Measurements from ENCODE around the gene PMM2. TPM values are rescaled to one million over a fixed set of nuclear protein-coding genes. Genes with fewer than 3 reads are reported as not detected.
"Not testable (repeated sequence)": the region's sequence is repeated elsewhere in the genome, so short reads cannot be mapped to it uniquely, and the experiment has no call there.

PMM2 gene
- polyA plus RNA-seq, 3 donors, result 16.5 to 25.2 (median 18.2) TPM

DNA sequence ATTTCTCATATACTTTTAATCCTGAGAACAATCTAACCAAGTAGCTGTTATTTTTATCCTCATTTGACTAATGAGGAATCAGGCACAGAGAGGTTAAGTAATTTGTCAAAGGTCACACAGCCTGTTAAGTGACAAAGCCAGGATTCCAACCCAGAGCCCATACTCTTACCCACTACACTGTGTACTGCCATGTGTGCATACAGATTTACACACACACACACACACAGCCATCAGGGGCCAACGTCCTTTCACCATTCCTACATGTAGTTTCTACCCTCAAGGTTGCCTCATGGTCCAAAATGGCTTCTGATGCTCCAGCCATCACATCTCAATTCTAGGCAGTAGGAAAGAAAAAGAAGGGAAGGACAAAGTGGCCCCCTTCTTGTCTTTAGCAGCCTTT is 22.3 kb upstream of the PMM2 start:
- WGBS, 3 donors, result 92 to 96% (median 94%) methylated on average over 1 of the region's 1 CpG
- no peak overlapping the region for H3K27ac ChIP-seq (ENCODE audit: low read depth, low read length)

DNA sequence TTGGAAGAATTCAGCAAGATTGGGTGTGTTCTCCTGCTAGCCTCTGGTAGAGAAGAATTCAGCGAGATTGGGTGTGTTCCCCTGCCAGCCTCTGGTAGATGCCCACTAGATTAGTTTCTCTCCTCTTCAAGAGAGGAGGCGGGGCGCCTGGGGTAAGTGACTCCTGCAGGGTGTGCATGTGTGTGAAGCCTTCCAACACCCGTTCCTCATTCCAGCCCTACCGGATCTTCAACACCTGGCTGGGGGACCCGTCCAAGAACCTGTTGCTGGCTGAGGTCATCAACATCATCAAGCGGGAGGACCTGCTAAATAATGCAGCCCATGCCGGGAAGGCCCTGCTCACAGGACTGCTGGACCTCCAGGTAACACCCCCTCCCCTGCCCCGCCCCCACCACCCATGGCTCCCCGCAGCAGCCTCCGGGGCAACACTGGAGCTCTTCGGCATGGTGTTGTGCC is 21.5 kb upstream of the PMM2 start:
- 73 to 86% (median 77%) methylated on average over 12 of the region's 12 CpGs for WGBS, 3 donors
- no peak overlapping the region for H3K27ac ChIP-seq (ENCODE audit: low read depth, low read length)

DNA sequence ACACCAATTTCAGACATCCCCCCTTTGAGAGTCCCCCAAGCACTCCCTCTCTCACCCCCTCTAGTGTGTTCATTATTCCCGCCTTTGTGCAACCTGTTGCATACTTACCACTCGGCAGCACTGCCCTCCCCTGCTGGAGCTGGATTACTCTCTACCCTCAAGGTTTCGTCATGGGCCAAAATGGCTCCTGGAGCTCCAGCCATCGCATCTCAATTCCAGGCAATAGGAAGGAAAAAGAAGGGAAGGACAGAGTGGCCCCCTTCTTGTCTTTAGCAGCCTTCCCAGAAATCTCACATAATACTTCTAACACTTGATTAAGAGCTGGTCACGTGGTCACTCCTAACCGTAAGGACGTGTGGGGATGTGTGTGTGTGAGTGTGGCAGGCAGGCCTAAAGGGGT is 20.4 kb upstream of the PMM2 start:
- WGBS, 3 donors, result 93 to 94% (median 94%) methylated on average over 7 of the region's 7 CpGs
- H3K27ac ChIP-seq (ENCODE audit: low read depth, low read length), result no peak overlapping the region

DNA sequence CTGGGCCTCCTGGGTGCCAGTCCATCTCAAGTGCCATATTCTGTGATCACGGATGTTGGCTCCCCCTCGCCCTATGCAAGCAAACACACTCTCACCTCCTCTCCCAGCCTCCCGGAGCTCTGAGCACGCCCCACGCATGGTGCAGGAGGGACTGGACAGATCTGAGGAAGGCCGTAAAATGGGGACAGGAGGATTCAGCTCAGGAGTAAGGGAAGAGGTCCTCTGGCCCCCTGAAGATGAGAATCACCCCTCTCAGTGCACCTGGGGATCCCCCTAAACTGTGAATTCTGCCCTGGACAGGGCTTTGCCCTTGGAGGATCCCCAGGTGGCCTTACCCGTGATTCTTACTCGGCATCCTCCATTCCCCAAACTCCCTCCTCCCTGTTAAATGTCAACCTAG is 15.8 kb upstream of the PMM2 start:
- 91 to 92% (median 92%) methylated on average over 8 of the region's 8 CpGs for WGBS, 3 donors
- H3K27ac ChIP-seq (ENCODE audit: low read depth, low read length), result no peak overlapping the region

DNA sequence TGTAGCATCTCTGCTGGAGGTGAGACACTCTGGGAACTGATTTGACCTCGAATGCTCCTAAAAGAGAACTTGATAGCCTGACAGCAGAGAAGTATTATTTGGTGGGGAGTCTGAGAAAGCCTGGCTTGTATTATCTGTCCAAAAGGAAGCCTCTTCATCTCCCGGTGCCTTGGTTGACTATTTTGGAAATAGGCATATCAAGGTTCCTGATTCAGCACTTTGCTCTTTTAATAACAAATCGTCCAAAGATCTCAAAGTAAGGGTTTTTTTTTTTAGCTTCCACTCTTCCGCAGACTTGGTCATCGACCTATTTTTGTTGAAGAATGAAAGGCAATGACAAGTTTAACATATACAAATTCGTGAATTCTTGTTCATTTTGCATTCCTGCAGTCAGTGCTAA is 15.0 kb upstream of the PMM2 start:
- no peak overlapping the region for H3K27ac ChIP-seq (ENCODE audit: low read depth, low read length)
- WGBS, 3 donors, result 65 to 76% (median 71%) methylated on average over 6 of the region's 6 CpGs

DNA sequence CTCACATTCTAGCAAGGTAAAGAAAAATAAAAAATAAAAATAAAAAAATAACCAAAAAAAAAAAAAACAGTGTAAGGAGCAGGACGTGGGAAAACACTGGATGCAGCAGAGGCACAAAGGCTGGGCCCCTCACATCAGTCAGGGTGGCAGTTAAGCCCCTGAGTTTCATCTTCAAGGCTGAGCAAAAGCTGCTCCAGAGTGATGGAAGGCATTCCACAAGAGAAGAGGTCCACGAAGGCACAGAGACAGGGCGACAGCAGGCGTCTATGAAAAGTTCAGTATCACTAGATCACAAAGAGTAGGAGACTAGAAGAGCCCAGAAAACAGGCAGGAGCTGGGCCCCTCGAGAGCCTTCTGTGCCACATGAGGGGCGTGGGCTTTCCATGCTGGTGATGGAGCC is 12.2 kb upstream of the PMM2 start:
- 83 to 90% (median 90%) methylated on average over 6 of the region's 6 CpGs for WGBS, 3 donors
- H3K27ac ChIP-seq (ENCODE audit: low read depth, low read length), result no peak overlapping the region

DNA sequence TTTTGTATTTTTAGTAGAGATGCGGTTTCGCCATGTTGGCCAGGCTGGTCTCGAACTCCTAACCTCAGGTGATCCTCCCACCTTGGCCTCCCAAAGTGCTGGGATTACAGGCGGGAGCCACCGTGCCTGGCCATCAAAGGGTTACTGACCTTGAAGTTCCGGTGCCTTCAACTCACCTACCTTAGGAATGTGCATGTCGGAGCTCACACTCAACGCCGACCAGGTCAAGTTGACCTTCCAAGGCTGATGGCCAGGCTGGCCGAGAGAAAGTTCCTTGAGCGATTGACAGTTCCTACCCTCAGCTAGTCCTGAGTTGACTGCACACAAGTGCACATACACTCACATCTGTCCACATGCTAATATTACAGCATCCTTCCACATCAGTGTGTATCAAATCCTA is 11.3 kb upstream of the PMM2 start:
- H3K27ac ChIP-seq (ENCODE audit: low read depth, low read length), result not testable (repeated sequence)
- WGBS, 3 donors, result 58 to 87% (median 85%) methylated on average over 11 of the region's 11 CpGs

DNA sequence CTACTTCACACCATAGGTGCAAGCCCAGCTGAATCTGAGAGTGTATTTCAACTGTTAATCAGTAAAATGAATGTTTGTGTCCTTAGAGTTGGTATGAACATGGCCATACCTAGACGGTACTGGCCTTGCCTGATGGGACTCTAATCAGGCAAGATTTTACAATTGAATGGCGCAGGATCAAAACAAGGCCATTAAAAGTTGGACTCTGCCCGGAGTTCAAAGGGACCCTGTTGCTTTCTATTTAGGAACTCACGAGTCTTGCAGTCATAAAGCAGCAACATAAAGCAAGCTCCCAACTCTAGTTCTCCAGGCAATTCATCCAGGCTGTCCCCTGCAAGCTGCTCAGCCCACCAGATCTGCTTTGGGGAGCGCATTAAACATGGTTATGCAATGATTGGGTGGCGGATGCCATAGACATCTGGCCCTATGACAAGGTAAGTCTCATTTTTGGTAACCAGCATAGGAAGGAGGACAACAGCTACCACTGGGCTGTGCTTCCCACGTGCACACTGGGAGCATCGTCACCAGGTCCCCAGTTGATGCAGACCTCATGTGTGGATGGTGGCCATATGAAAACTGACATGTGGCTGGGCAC is 9.0 kb upstream of the PMM2 start:
- WGBS, 3 donors, result 61 to 90% (median 71%) methylated on average over 8 of the region's 8 CpGs
- no peak overlapping the region for H3K27ac ChIP-seq (ENCODE audit: low read depth, low read length)

DNA sequence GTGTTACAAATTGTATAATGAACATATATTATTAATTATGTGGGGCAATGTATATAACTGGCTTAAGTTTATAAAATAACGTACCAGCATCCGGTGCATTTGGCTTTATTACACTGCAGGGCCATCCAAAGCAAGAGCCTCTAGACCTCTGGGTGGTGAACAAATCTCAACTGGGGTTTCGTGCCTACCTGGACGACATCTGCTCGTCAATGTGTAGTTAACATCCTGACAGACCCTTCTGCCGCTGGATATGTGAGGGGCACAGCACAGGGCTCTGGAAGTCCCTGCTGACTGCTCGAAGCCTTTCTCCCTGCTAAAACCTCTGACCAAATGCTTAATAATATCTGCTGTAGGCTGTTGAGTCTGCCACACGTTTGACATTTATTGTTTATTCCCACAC is 2.5 kb upstream of the PMM2 start:
- no peak overlapping the region for H3K27ac ChIP-seq (ENCODE audit: low read depth, low read length)
- WGBS, 3 donors, result 86 to 90% (median 90%) methylated on average over 8 of the region's 8 CpGs

DNA sequence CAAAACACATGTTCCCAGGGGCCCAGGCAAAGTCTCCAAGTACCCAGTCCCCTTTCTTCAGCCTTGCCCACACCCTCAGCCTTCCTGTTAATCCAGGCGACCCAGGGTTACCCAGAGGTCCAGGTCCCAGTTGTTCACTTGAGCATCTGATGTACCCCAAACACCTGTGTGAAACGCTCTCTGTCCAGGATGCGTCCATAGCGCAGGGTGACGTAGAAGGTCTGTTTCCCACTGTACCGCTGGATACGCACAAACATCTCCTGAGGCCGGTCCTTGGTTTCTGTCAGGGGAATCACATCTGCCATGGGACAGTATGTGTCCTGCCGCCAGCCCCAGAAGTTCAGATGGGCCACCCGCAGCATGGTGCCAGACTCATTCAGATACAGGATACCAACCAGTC is 1.8 kb upstream of the PMM2 start:
- H3K27ac ChIP-seq (ENCODE audit: low read depth, low read length), result no peak overlapping the region
- WGBS, 3 donors, result 89 to 97% (median 96%) methylated on average over 10 of the region's 10 CpGs

DNA sequence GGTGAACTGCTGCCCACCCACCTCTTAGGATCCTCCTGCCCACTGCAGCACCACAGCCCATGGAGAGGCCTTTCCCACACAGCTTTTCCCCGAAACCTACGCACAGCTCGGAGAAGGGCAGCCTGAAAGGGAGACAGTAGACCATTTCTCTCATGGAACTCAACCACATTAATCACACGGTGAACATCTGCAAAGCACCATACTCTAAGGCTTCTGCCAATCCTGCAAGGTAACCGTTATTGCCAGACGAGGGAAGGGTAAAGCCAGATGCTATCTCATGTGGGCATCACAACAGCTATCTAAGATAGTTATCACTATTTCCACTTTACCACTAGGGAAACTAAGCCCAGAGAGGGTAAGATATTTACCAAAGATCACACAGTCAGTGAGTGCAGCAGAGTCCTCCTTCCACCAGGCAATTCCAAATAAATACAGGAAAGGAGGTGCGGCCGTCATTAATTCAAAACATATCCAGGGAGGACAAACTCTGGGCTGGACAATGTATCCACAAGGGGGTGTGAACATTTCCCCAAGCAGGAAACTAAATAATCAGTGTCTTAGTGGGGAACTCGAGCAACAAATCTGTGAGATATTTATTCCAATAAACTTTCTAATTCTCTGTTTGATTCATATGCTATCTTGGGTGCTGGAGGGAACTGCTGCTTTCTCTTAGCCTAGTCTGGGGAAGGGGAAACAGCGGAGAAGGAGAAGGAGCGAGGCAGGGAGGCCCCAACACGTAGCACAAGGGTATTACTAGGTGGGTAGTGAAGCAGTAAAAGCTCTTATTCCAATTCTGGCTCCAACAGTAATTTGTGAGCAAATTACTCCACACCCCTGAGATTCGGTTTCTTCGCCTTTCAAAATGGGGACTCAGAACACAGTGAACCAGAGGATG is 923 bp upstream of the PMM2 start:
- WGBS, 3 donors, result 36 to 44% (median 41%) methylated on average over 14 of the region's 14 CpGs
- H3K27ac ChIP-seq (ENCODE audit: low read depth, low read length), result no peak overlapping the region

DNA sequence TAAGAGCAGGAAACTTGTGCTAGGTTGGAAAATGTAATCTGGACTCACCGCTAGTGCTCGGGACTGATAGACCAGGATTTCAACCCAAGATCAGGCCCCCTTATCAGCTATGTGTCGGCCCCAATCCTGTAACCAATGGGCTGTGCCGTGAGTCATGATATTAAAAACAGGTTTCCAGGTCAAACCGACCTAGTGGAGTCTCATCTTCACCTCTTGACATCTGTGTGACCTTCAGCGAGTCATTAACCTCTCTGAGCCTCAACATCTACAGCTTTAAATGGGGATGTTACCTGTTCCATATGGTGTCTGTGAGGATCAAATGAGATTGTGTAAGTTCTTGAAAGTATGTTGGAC is 512 bp downstream of the PMM2 start:
- WGBS, 3 donors, result 1 to 2% (median 2%) methylated on average over 6 of the region's 6 CpGs
- H3K27ac ChIP-seq (ENCODE audit: low read depth, low read length), result no peak overlapping the region

DNA sequence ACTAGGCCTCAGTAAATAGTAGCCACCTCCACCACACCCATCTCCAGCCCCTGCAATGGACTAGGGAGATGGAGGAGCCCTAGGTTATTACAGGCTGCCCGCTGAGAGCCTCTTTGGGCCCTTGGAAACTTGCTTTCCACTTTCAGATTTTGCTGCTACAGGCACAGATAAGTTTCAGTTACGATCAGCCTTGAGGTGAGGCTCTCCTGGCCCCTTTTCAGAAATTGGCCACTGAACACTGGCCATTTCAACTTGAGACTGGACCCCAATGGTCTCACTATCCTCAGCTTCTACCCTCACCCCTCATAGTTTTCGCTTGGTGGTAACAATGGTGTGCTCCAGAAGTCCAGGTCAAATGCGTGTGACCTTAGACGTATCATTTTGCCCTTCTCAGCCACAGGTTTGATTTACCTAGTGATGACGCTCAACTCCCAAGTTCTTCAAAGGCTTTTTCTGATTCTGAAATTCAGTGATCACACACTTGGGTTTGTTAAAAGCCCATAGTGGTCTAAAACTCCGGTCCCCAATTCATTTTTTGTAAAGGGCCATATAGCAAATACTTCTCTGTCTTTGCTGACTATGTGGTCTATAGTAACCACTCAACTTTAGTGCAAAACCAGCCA is 1.0 kb downstream of the PMM2 start:
- WGBS, 3 donors, result 36 to 60% (median 58%) methylated on average over 7 of the region's 7 CpGs
- no peak overlapping the region for H3K27ac ChIP-seq (ENCODE audit: low read depth, low read length)

DNA sequence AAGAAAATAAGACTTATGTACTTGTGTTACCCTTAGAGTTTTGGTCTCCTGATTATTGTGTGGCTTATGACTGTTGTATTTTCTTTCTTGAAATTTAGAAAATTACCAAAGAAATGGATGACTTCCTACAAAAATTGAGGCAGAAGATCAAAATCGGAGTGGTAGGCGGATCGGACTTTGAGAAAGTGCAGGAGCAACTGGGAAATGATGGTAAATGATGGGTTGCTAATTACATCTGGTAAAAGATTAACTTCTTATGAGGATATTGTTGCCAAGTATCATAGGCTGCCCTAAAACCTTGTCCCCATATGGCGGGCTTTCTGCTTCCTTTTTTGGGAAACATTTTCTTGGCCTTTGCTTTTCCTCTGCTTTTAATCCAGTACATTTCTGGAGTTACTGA is 4.1 kb downstream of the PMM2 start:
- 43 to 94% (median 91%) methylated on average over 4 of the region's 4 CpGs for WGBS, 3 donors
- H3K27ac ChIP-seq (ENCODE audit: low read depth, low read length), result no peak overlapping the region

DNA sequence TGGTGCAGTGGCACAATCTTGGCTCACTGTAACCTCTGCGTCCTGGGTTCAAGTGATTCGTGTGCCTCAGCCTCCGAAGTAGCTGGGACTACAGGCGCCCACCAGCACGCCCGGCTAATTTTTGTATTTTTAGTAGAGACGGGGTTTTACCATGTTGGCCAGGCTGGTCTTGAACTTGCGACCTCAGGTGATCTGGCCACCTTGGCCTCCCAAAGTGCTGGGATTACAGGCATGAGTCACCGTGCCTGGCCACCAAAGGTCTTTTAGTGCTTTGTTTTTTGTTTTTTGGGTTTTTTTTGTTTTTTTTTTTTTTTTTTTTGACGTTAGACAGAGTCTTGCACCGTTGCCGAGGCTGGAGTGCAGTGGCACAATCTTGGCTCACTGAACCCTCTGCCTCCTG is 6.1 kb downstream of the PMM2 start:
- H3K27ac ChIP-seq (ENCODE audit: low read depth, low read length), result not testable (repeated sequence)
- 91 to 94% (median 92%) methylated on average over 11 to 12 of the region's 12 CpGs for WGBS, 3 donors

DNA sequence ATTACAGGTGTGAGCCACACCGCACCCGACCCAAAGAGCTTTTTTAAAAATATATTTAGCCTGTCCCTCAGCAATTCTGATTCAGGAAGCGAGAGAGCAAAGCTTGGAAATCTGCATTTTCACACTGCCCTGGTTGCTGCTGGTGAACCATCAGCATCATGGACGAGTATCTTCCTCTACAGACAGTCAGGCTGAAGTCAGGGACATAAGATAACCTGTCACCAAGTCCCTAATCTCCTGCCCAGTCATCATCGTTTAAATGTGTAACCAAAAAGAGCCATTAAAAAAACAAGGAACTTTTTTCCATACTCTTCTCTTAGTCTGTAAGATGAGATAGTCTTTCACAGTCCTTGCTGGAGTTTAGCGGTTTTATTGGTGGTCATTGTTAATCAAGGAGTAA is 6.7 kb downstream of the PMM2 start:
- 84 to 93% (median 87%) methylated on average over 6 of the region's 6 CpGs for WGBS, 3 donors
- H3K27ac ChIP-seq (ENCODE audit: low read depth, low read length), result no peak overlapping the region

DNA sequence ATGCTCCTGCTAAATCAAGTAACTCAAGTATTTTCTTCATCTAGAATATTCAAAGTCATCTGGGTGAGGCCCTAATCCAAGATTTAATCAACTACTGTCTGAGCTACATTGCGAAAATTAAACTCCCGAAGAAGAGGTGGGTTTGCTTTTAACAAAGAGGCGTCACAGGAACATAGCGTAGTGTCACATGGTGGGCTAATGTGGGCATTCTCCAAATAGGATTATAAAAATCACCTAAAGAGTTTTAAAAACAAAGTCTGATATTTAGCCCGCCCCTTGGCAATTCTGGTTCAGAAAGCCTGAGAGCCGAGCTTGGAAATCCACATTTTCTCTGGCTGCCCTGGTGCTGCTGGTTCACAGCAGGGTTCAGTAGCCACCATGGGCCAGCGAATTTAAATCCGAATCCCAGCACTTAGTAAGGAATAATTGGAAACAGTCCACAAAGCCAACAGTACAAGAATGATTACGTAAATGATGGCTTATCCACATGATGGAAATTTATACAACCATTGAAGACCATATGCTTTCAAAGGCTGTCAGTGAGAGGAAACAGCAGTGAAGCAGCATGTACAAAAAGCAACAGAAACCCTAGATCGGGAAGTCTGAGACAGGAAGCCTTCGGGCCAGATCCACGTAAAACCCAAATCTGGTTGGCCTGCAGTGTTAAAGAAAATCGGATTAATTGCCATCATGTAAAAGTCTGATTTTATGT is 8.8 kb downstream of the PMM2 start:
- 77 to 92% (median 90%) methylated on average over 13 of the region's 13 CpGs for WGBS, 3 donors
- no peak overlapping the region for H3K27ac ChIP-seq (ENCODE audit: low read depth, low read length)

DNA sequence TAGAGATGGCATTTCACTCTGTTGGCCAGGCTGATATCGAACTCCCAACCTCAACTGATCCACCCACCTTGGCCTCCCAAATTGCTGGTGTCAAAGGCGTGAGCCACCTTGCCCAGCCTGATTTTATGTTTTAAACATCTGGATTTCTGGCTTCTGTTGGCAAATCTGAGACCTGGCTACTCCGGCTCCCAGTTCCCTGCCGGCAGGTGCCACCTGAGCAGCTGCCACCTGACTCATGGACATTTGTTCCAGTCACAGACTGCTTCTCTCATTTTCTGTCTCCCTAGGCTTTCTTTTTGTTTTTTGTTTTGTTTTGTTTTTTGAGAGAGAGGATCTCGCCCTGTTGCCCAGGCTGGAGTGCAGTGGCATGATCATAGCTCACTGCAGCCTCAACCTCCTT is 9.6 kb downstream of the PMM2 start:
- WGBS, 3 donors, result 71 to 96% (median 95%) methylated on average over 5 of the region's 5 CpGs
- no peak overlapping the region for H3K27ac ChIP-seq (ENCODE audit: low read depth, low read length)

DNA sequence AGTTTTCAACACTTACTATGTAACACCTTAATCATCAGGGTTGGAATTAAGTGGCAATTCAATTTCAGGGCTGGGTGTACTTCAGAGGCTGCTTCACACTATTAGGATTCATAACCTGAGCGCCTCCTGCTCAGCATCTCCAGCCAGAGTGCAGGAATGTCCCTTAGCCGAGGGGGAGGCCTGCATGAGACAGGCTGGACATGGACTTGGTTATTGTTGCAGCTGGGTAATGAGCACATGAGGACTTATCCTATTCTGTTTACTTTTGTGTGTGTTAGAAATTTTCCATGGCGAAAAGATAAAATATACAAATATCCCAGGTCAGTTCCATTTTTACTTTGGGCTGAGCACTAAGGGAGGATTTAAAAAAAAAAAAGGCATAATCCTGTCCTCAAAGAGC is 10.4 kb downstream of the PMM2 start:
- 66 to 97% (median 94%) methylated on average over 3 of the region's 3 CpGs for WGBS, 3 donors

More for the DNA sequence above, 10.4 kb downstream of the PMM2 start:
- no peak overlapping the region for H3K27ac ChIP-seq (ENCODE audit: low read depth, low read length)
